Prostate gland (tissue), 2 donors: ENCODE measurements around the gene FRRS1. TPM values are rescaled to one million over a fixed set of nuclear protein-coding genes. Genes with fewer than 3 reads are reported as not detected.

Experiments used
- DNase-seq: peaks from one replicate; pipeline ENCODE4 v3.0.0-alpha.2; 2019; ENCODE audit warnings: low spot score
- H3K27ac ChIP-seq, 2 donors: fragments of 200-600 bp; sonication (generic); 2 replicates each; pipeline ENCODE4 v1.5.1; 2017 to 2019
- H3K27me3 ChIP-seq: fragments of 200-600 bp; sonication (generic); replicated peaks from 2 replicates; pipeline ENCODE4 v1.5.1; 2019; ENCODE audit not compliant: insufficient read depth
- H3K36me3 ChIP-seq, 2 donors: fragments of 200-600 bp; sonication (generic); 1 replicate in 1 of 2; 2 replicates in 1 of 2; pipeline versions ENCODE4 v1.5.1 to v1.8.1; 2017 to 2019
- H3K4me1 ChIP-seq: fragments of 200-600 bp; sonication (generic); replicated peaks from 2 replicates; pipeline ENCODE4 v1.5.1; 2019
- H3K4me3 ChIP-seq, 2 donors: fragments of 200-600 bp; sonication (generic); 2 replicates each; pipeline ENCODE4 v1.5.1; 2017 to 2019
- H3K9me3 ChIP-seq: fragments of 200-600 bp; sonication (generic); 2 replicates; pipeline ENCODE4 v1.5.1; 2017
- CTCF ChIP-seq, 4 experiments: fragments of 200-600 bp in 2 of 4; fragments of 450-650 bp in 2 of 4; sonication (generic) in 2 of 4; IDR thresholded peaks; 1 replicate in 3 of 4; 2 replicates in 1 of 4; pipeline ENCODE4 v1.5.1; 2016 to 2019; ENCODE audit warnings: antibody characterized with exemption in 4 of 4, mild to moderate bottlenecking in 2 of 4, moderate library complexity in 2 of 4
- POLR2A ChIP-seq: fragments of 450-650 bp; IDR thresholded peaks from one replicate; pipeline ENCODE4 v1.6.1; 2016; ENCODE audit warnings: antibody characterized with exemption, mild to moderate bottlenecking
- POLR2AphosphoS5 ChIP-seq: sonication (generic); formaldehyde crosslinking; IDR thresholded peaks from one replicate; pipeline ENCODE4 v1.6.1; 2017; ENCODE audit warnings: antibody characterized with exemption
- WGBS: methylation state at CpG from one replicate; pipeline ENCODE4 v1.1.5; 2018; 5-methylcytosine and 5-hydroxymethylcytosine counted together
- intact Hi-C: fragments of 100-400 bp; cut with DNase I; formaldehyde crosslinking; loops from one replicate; pipeline ENCODE4 v1.14.2; 2022
- small RNA-seq, 2 donors: library from RNA; depleted of rRNA; stranded (forward); fragments of <200 nt; gene quantifications; one replicate each; pipeline ENCODE3, GENCODE V24; 2016
- total RNA-seq, 2 donors: library from RNA; depleted of rRNA; stranded (reverse); fragments of >200 nt; gene quantifications; one replicate each; pipeline ENCODE4 v1.1.0, GENCODE V29; 2016

The FRRS1 gene
- total RNA-seq, 2 donors from 2014 or later = 9.5 to 16.1 TPM

GRCh38 chr1:99660496-99660895 lies 105.9 kb downstream of the FRRS1 start:
- Histone ChIP-seq H3K36me3 (no peaks in the 10 kb centered on the region), H3K4me3 (no peak overlapping the region), H3K9me3 (no peaks in the 10 kb centered on the region), H3K27me3 (no peaks in the 10 kb centered on the region), H3K27ac (no peak overlapping the region), H3K4me1 (peaks cover 8% of the 10 kb centered on the region)
- intact Hi-C loops = no loop called here
- DNase-seq = no peak
- 89% methylated on average over 2 of the region's 2 CpGs for WGBS
- no peak for TF ChIP-seq CTCF (IDR thresholded peaks at IDR 0.05)
- no peak for TF ChIP-seq POLR2A
- TF ChIP-seq POLR2AphosphoS5 = no peak

GRCh38 chr1:99659755-99660210 lies 106.7 kb downstream of the FRRS1 start:
- Histone ChIP-seq H3K27ac (peak overlapping the region in 1 of 2 donors; percentile 28), H3K4me3 (no peak overlapping the region), H3K4me1 (peaks cover 8% of the 10 kb centered on the region), H3K36me3 (no peaks in the 10 kb centered on the region), H3K9me3 (no peaks in the 10 kb centered on the region), H3K27me3 (no peaks in the 10 kb centered on the region)
- peak; percentile 14 for DNase-seq
- intact Hi-C loops = no loop called here
- WGBS = 33% methylated on average over 2 of the region's 2 CpGs
- no peak for TF ChIP-seq CTCF (IDR thresholded peaks at IDR 0.05)
- no peak for TF ChIP-seq POLR2A
- peak; percentile 65 for TF ChIP-seq POLR2AphosphoS5

Small RNA genes lying within 50 kb of the gene (small RNA-seq; reads per million reads assigned to genes)
- gene RF00019 (0 reads per million in 2 donors), gene RNU4-75P (0 reads per million in 2 donors)

Other genes starting within 250 kb of the FRRS1 start
- 10 to 100 TPM; 17.8 to 18.2 TPM for gene PALMD, start 120.5 kb downstream of the FRRS1 start, total RNA-seq
- gene AGL, start 83.7 kb upstream of the FRRS1 start, total RNA-seq = 10 to 100 TPM; 17.6 to 28.6 TPM
- gene SLC35A3, start 203.4 kb upstream of the FRRS1 start, total RNA-seq = 10 to 100 TPM; 32.0 to 79.5 TPM